Esophagus squamous epithelium (tissue), 5 donors: ENCODE results near the gene TPM2. TPM values are rescaled to one million over a fixed set of nuclear protein-coding genes. Genes with fewer than 3 reads are reported as not detected.

Source experiments
- DNase-seq: peaks from one replicate; lab custom pipeline; 2025; lab: John Stamatoyannopoulos, UW
- H3K27ac ChIP-seq, 4 donors: fragments of 200-600 bp; sonication (generic); one replicate each; pipeline ENCODE4 v1.5.1; 2016 to 2019; ENCODE audit warnings: mild to moderate bottlenecking in 1 of 4
- H3K27me3 ChIP-seq, 4 donors: fragments of 200-600 bp; sonication (generic); 1 replicate in 3 of 4; 2 replicates in 1 of 4; pipeline versions ENCODE4 v1.5.1 to v1.6.0; 2017 to 2021; ENCODE audit warnings: antibody characterized with exemption in 1 of 4
- H3K36me3 ChIP-seq, 3 donors: fragments of 200-600 bp; sonication (generic); one replicate each; pipeline ENCODE4 v1.5.1; 2016 to 2019
- H3K4me1 ChIP-seq, 3 donors: fragments of 200-600 bp; sonication (generic); one replicate each; pipeline ENCODE4 v1.5.1; 2017 to 2019
- H3K4me3 ChIP-seq, 4 donors: fragments of 200-600 bp; sonication (generic); 1 replicate in 3 of 4; 2 replicates in 1 of 4; pipeline ENCODE4 v1.5.1; 2016 to 2019; ENCODE audit warnings: mild to moderate bottlenecking in 2 of 4, moderate library complexity in 1 of 4
- H3K9me3 ChIP-seq, 3 donors: fragments of 200-600 bp; sonication (generic); one replicate each; pipeline ENCODE4 v1.5.1; 2016 to 2019
- POLR2A ChIP-seq, 4 donors: fragments of 450-650 bp; IDR thresholded peaks; one replicate each; pipeline ENCODE4 v1.6.1; 2017; ENCODE audit warnings: antibody characterized with exemption in 4 of 4, mild to moderate bottlenecking in 4 of 4, moderate library complexity in 3 of 4
- WGBS, 2 donors: methylation state at CpG; one replicate each; pipeline ENCODE4 v1.1.5; 2018; 5-methylcytosine and 5-hydroxymethylcytosine counted together
- intact Hi-C: fragments of 100-400 bp; cut with DNase I; formaldehyde crosslinking; loops from one replicate; pipeline ENCODE4 v1.15.0; 2022
- total RNA-seq, 4 donors: library from RNA; depleted of rRNA; stranded (reverse); fragments of >200 nt; gene quantifications; one replicate each; pipeline ENCODE4 v1.1.0, GENCODE V29; 2016
- TF ChIP-seq, protein P1 (sequence below), 6 experiments: fragments of 450-650 bp in 4 of 6; fragments of 200-600 bp in 2 of 6; sonication (generic) in 2 of 6; IDR thresholded peaks; one replicate each; pipeline ENCODE4 v1.5.1; 2016 to 2019; ENCODE audit warnings: antibody characterized with exemption in 6 of 6, mild to moderate bottlenecking in 4 of 6, moderate library complexity in 4 of 6
- donor health status: DM: yes; HTN: yes; CAD: no.

Gene TPM2
- total RNA-seq, 4 donors from 2014 or later, result 80.8 to 1,148 (median 217) TPM

GRCh38 chr9:35651956-35652828, 37.5 kb downstream of the TPM2 start:
- TF ChIP-seq POLR2A (IDR thresholded peaks at IDR 0.05), result no peak
- TF ChIP-seq, protein P1, sequence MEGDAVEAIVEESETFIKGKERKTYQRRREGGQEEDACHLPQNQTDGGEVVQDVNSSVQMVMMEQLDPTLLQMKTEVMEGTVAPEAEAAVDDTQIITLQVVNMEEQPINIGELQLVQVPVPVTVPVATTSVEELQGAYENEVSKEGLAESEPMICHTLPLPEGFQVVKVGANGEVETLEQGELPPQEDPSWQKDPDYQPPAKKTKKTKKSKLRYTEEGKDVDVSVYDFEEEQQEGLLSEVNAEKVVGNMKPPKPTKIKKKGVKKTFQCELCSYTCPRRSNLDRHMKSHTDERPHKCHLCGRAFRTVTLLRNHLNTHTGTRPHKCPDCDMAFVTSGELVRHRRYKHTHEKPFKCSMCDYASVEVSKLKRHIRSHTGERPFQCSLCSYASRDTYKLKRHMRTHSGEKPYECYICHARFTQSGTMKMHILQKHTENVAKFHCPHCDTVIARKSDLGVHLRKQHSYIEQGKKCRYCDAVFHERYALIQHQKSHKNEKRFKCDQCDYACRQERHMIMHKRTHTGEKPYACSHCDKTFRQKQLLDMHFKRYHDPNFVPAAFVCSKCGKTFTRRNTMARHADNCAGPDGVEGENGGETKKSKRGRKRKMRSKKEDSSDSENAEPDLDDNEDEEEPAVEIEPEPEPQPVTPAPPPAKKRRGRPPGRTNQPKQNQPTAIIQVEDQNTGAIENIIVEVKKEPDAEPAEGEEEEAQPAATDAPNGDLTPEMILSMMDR (IDR thresholded peaks at IDR 0.05), result no peak
- DNase-seq, result no peak
- 68 to 79% methylated on average over 7 of the region's 7 CpGs for WGBS, 2 donors
- H3K36me3 ChIP-seq, result no peaks in the 10 kb centered on the region
- H3K4me3 ChIP-seq, result no peak overlapping the region
- no peaks in the 10 kb centered on the region for H3K9me3 ChIP-seq
- H3K4me1 ChIP-seq, result peaks cover 5 to 46% (median 23%) of the 10 kb centered on the region in 3 donors
- H3K27me3 ChIP-seq, result no peaks in the 10 kb centered on the region
- intact Hi-C loops, result no loop called here
- peak overlapping the region in 1 of 4 donors; percentile 9 for H3K27ac ChIP-seq

DNA sequence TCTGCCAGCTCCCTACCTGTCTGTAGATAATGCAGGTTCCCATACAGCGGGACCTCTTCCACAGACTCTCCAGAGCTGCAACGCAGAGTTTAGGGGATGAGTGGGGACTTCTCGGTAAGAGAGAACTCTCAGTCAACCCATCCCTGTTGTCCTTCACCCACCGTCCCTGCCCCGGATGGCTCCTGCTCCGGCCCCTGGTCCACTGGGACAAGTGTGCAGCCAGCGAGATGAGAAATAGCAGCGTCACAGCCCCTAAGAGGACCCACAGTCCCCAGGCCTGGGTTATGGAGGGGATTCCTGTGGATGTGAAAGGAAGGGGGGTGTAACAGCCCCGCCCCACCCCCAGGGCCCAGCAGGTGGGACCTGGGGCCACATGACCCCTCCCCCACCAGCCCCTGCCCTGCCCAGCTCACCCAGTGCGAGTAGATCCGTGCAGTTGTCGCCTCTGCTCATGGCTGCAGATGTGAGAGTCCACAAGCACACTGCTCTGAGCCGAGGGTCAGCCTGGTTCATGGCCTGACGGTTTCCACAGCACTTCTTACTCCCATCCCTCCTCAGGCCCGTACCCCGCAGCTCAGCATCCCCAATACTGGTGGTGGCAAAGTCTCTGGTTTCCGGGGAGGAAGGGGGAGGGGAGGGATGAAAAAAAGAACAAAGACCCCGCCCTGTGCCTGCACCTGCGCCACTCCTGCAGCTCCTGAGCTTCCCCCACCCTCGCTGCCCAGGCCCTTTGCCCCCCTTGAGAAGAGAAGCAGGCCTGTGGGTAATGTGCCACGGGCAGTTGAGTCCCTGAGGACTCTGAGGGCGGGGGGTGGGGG, 39.2 kb downstream of the TPM2 start, which contains the start of gene SIT1:
Gene SIT1, minus strand, starts transcription at position 591 of the 818 bp plus-strand sequence. Its CDS starts 78 bp downstream, at position 513.
- DNase-seq, result no peak
- Histone ChIP-seq H3K9me3 (no peaks in the 10 kb centered on the region), H3K36me3 (no peaks in the 10 kb centered on the region), H3K4me1 (peaks cover 8 to 54% (median 23%) of the 10 kb centered on the region in 3 donors), H3K27ac (peak within 1 kb of the TSS; percentile 3 to 78 (median 48)), H3K4me3 (peak within 1 kb of the TSS; percentile 2 to 55 (median 24)), H3K27me3 (no peaks in the 10 kb centered on the region)
- TF ChIP-seq, protein P1 (IDR thresholded peaks at IDR 0.05), result no peak
- TF ChIP-seq POLR2A (IDR thresholded peaks at IDR 0.05), result no peak
- intact Hi-C loops, result no loop called here
- 62 to 81% methylated on average over 7 to 14 of the region's 22 CpGs for WGBS, 2 donors

GRCh38 chr9:35649431-35650340, 40.0 kb downstream of the TPM2 start:
- TF ChIP-seq, protein P1 (IDR thresholded peaks at IDR 0.05), result no peak
- TF ChIP-seq POLR2A (IDR thresholded peaks at IDR 0.05), result no peak
- H3K9me3 ChIP-seq, result no peaks in the 10 kb centered on the region
- peaks cover 8 to 61% (median 27%) of the 10 kb centered on the region in 3 donors for H3K4me1 ChIP-seq
- DNase-seq, result no peak
- peak overlapping the region in 3 of 4 donors; percentile 11 to 55 (median 37) for H3K4me3 ChIP-seq
- H3K27ac ChIP-seq, result peak overlapping the region; percentile 3 to 78 (median 48)
- intact Hi-C loops, result no loop called here
- no peaks in the 10 kb centered on the region for H3K27me3 ChIP-seq
- no peaks in the 10 kb centered on the region for H3K36me3 ChIP-seq
- WGBS, 2 donors, result 47 to 51% methylated on average over 8 to 14 of the region's 26 CpGs

DNA sequence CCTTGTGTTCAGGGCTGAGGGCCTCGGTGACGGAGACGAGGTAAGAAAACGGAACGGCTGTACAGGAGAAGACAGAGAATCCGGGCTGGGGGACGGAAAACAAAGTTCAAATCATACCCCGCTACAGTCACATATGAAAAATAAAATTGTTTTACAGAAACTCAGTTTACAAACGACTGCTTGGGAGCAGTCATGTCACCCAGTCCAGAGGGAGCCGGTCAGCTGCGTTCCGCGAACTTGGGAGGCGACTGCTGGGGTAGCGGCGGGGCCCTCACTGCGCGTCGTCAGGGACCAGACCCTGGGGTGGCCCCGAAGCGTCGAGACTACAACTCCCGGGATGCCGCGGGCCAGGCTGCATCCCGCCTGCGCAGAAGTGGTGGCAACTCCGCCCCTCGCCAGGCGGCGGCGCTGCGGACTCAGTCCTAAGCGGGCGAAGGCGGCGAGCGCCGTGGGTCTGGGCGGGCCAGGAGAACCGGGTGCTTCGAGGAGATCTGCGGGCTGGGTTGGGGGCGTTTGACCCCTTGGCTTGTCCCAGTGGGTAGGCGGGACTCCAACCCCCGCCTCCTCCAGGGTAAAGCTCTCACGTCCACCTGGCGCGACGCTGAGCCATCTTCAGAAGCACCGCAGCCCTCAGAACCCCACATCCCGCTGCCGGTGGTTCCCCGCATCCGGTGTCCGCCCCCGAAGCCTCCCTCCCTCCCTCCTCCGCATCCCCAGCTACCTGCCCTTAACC, 43.0 kb downstream of the TPM2 start:
- intact Hi-C loops, result no loop called here
- Histone ChIP-seq H3K9me3 (no peaks in the 10 kb centered on the region), H3K27ac (peak overlapping the region; percentile 79 to 94 (median 88)), H3K4me1 (peaks cover 8 to 63% (median 15%) of the 10 kb centered on the region in 3 donors), H3K4me3 (peak overlapping the region; percentile 35 to 75 (median 60)), H3K27me3 (no peaks in the 10 kb centered on the region), H3K36me3 (no peaks in the 10 kb centered on the region)
- peak; percentile 57 for DNase-seq
- TF ChIP-seq, protein P1 (IDR thresholded peaks at IDR 0.05), result peak; percentile 93 to 99 (median 98)
- peak in 3 of 4 donors; percentile 10 to 92 (median 84) for TF ChIP-seq POLR2A (IDR thresholded peaks at IDR 0.05)
- 1% methylated on average over 10 to 19 of the region's 58 CpGs for WGBS, 2 donors
